Kidney (tissue), 14 donors: Measurements from ENCODE around the gene CIB2. TPM values are rescaled to one million over a fixed set of nuclear protein-coding genes. Genes with fewer than 3 reads are reported as not detected.

Experiments
- DNase-seq, 5 donors: peaks; one replicate each; pipeline ENCODE4 v3.0.0-alpha.2; 2013 to 2020
- FAIRE-seq: peaks from 2 replicates; lab custom pipeline; 2012; peaks lifted over from hg19 to GRCh38; lab: Jason Lieb, UNC
- H3K27ac ChIP-seq, 2 donors: one replicate each; pipeline ENCODE4 v1.7.0; 2013; ENCODE audit warnings: low read depth in 2 of 2, low read length in 2 of 2, inconsistent platforms in 1 of 2
- H3K27me3 ChIP-seq: one replicate; pipeline ENCODE4 v1.7.1; 2013; ENCODE audit warnings: low read length, inconsistent platforms; ENCODE audit not compliant: control insufficient read depth, insufficient read depth
- H3K36me3 ChIP-seq, 3 donors: one replicate each; pipeline versions ENCODE4 v1.7.0 to v1.7.1; 2013; ENCODE audit warnings: low read length in 3 of 3, control low read depth in 1 of 3, inconsistent platforms in 1 of 3; ENCODE audit not compliant: insufficient read depth in 3 of 3, control insufficient read depth in 2 of 3
- H3K4me1 ChIP-seq, 3 donors: one replicate each; pipeline versions ENCODE4 v1.7.0 to v1.7.1; 2013; ENCODE audit warnings: low read length in 3 of 3, inconsistent platforms in 1 of 3, low read depth in 1 of 3; ENCODE audit not compliant: control insufficient read depth in 2 of 3, insufficient read depth in 2 of 3
- H3K4me3 ChIP-seq, 3 donors: one replicate each; pipeline versions ENCODE4 v1.7.0 to v1.8.1; 2013; ENCODE audit warnings: low read length in 3 of 3, control low read depth in 1 of 3, inconsistent platforms in 1 of 3
- H3K9ac ChIP-seq, 3 donors: one replicate each; pipeline versions ENCODE4 v1.7.0 to v1.7.1; 2013; ENCODE audit warnings: low read length in 3 of 3, control low read depth in 1 of 3, inconsistent platforms in 1 of 3
- H3K9me3 ChIP-seq, 3 donors: one replicate each; pipeline versions ENCODE4 v1.7.0 to v1.7.1; 2013; ENCODE audit warnings: low read length in 3 of 3, control low read depth in 1 of 3, inconsistent platforms in 1 of 3; ENCODE audit not compliant: control insufficient read depth in 2 of 3, insufficient read depth in 1 of 3
- CTCF ChIP-seq: IDR thresholded peaks from 3 replicates; pipeline ENCODE4 v1.5.1; 2012; ENCODE audit warnings: mild to moderate bottlenecking, moderate library complexity, borderline replicate concordance; ENCODE audit not compliant: insufficient read depth; ENCODE audit errors: extremely low read depth
- intact Hi-C: fragments of 100-400 bp; cut with DNase I; formaldehyde crosslinking; loops from one replicate; pipeline ENCODE4 v1.11.1; 2022
- polyA plus RNA-seq: library from polyadenylated mRNA; stranded (reverse); fragments of 350-450 nt; fragmentation: Illumina TruSeq; extraction: RNeasy Lipid Tissue Mini Kit (QIAGEN cat#74804); gene quantifications from one replicate; pipeline ENCODE4 v1.2.3, GENCODE V29; 2014; ENCODE audit warnings: low read depth, low replicate concordance; ENCODE audit not compliant: insufficient read depth
- total RNA-seq: library from RNA; stranded (reverse); fragmentation: NEBNext Ultra II Directional; extraction: Animal tissue kit (Norgen Biotek cat#: 25700); gene quantifications from one replicate; pipeline ENCODE4 v1.2.1, GENCODE V29; 2021
- donor health status: control.
- donor health status: control.
- donor health status: control.
- donor health status: control.
- donor health status: control.
- donor health status: DM: yes; HTN: yes; CAD: no.
- donor health status: Normal renal cell carcinoma (clear cell type).

CIB2 gene
- total and polyA plus RNA-seq, 2 donors from 2014 or later: 13.7 to 29.9 TPM

GRCh38 chr15:78083687-78084448 is 47.4 kb downstream of the CIB2 start:
- H3K9me3 ChIP-seq: no peaks in the 10 kb centered on the region
- peaks cover 0 to 8% (median 7%) of the 10 kb centered on the region in 3 donors for H3K4me1 ChIP-seq
- no peaks in the 10 kb centered on the region for H3K36me3 ChIP-seq
- H3K27ac ChIP-seq: no peak overlapping the region
- intact Hi-C loops: no loop called here
- H3K9ac ChIP-seq: no peak overlapping the region
- TF ChIP-seq CTCF: no peak
- DNase-seq (peak in 1 of 5 donors; percentile 31), FAIRE-seq (no peak)
- no peak overlapping the region for H3K4me3 ChIP-seq
- no peaks in the 10 kb centered on the region for H3K27me3 ChIP-seq

- H3K27me3 ChIP-seq: no peaks in the 10 kb centered on the region
- TF ChIP-seq CTCF: no peak
- H3K9ac ChIP-seq: no peak overlapping the region
- no peaks in the 10 kb centered on the region for H3K9me3 ChIP-seq
- FAIRE-seq (no peak), DNase-seq (no peak)
- H3K36me3 ChIP-seq: no peaks in the 10 kb centered on the region
- intact Hi-C loops: no loop called here
- no peak overlapping the region for H3K27ac ChIP-seq
- H3K4me1 ChIP-seq: peaks cover 0 to 8% (median 7%) of the 10 kb centered on the region in 3 donors
- H3K4me3 ChIP-seq: no peak overlapping the region
These were observed 48.1 kb downstream of the CIB2 start for GRCh38 chr15:78083186-78083585.

GRCh38 chr15:78082743-78083110 is 48.5 kb downstream of the CIB2 start:
- peaks cover 0 to 8% (median 7%) of the 10 kb centered on the region in 3 donors for H3K4me1 ChIP-seq
- FAIRE-seq: no peak
- no peaks in the 10 kb centered on the region for H3K27me3 ChIP-seq
- no peak overlapping the region for H3K27ac ChIP-seq
- no peak overlapping the region for H3K9ac ChIP-seq
- no peak overlapping the region for H3K4me3 ChIP-seq
- H3K9me3 ChIP-seq: no peaks in the 10 kb centered on the region
- no peak for TF ChIP-seq CTCF
- intact Hi-C loops: no loop called here
- no peaks in the 10 kb centered on the region for H3K36me3 ChIP-seq
- DNase-seq: no peak
